Retina (tissue), 1 donor: ENCODE measurements around the gene S100B.

Experiments used
- DNase-seq: peaks from one replicate; pipeline ENCODE4 v3.0.0-alpha.2; 2016

The S100B gene

GRCh38 chr21:46626975-46627501 is 22.2 kb upstream of the S100B start:
- DNase-seq: no peak

- DNase-seq: no peak
Measured at GRCh38 chr21:46626536-46626935, 21.7 kb upstream of the S100B start.

- DNase-seq: no peak
Measured at GRCh38 chr21:46625759-46626158, 20.9 kb upstream of the S100B start.

GRCh38 chr21:46624050-46624449 is 19.2 kb upstream of the S100B start:
- no peak for DNase-seq

- DNase-seq: peak; percentile 73
Measured at GRCh38 chr21:46622226-46622625, 17.3 kb upstream of the S100B start.

- peak; percentile 36 for DNase-seq
Measured at GRCh38 chr21:46621457-46622182, 16.7 kb upstream of the S100B start.

- no peak for DNase-seq
Measured at GRCh38 chr21:46620846-46621245, 16.0 kb upstream of the S100B start.

- no peak for DNase-seq
Measured at GRCh38 chr21:46619846-46620245, 15.0 kb upstream of the S100B start.

- no peak for DNase-seq
Measured at GRCh38 chr21:46618738-46619379, 14.0 kb upstream of the S100B start.

GRCh38 chr21:46617267-46618051 is 12.6 kb upstream of the S100B start:
- no peak for DNase-seq

- DNase-seq: no peak
Measured at GRCh38 chr21:46616656-46617055, 11.8 kb upstream of the S100B start.

- DNase-seq: no peak
Measured at GRCh38 chr21:46616050-46616449, 11.2 kb upstream of the S100B start.

GRCh38 chr21:46613391-46613790 is 8.5 kb upstream of the S100B start:
- no peak for DNase-seq

- no peak for DNase-seq
Measured at GRCh38 chr21:46610018-46610701, 5.3 kb upstream of the S100B start.

- no peak for DNase-seq
Measured at GRCh38 chr21:46608672-46609111, 3.8 kb upstream of the S100B start.

GRCh38 chr21:46607636-46608035 is 2.8 kb upstream of the S100B start:
- DNase-seq: no peak

GRCh38 chr21:46606427-46606813 is 1.5 kb upstream of the S100B start:
- DNase-seq: no peak

GRCh38 chr21:46605767-46606426 is 1.0 kb upstream of the S100B start:
- DNase-seq: no peak

- no peak for DNase-seq
Measured at GRCh38 chr21:46604329-46604974, 430 bp downstream of the S100B start.

GRCh38 chr21:46603228-46603627 is 1.7 kb downstream of the S100B start:
- no peak for DNase-seq

GRCh38 chr21:46600978-46601377 is 3.9 kb downstream of the S100B start:
- no peak for DNase-seq

GRCh38 chr21:46600305-46600704 is 4.6 kb downstream of the S100B start:
- no peak for DNase-seq
